Gastrocnemius medialis (tissue), 4 donors: ENCODE results near the gene HNRNPUL1.

Source experiments
- POLR2A ChIP-seq, 2 donors: fragments of 450-650 bp; IDR thresholded peaks; one replicate each; pipeline ENCODE4 v1.6.1; 2017; ENCODE audit warnings: antibody characterized with exemption in 2 of 2, mild to moderate bottlenecking in 2 of 2, moderate library complexity in 2 of 2
- TF ChIP-seq, protein P1 (sequence below), 5 experiments: fragments of 450-650 bp in 3 of 5; fragments of 200-600 bp in 2 of 5; sonication (generic) in 2 of 5; IDR thresholded peaks in 4 of 5; conservative IDR thresholded peaks in 1 of 5; 1 replicate in 4 of 5; 2 replicates in 1 of 5; pipeline ENCODE4 v1.5.1; 2016 to 2019; ENCODE audit warnings: antibody characterized with exemption in 5 of 5, mild to moderate bottlenecking in 3 of 5, moderate library complexity in 3 of 5

DNA sequence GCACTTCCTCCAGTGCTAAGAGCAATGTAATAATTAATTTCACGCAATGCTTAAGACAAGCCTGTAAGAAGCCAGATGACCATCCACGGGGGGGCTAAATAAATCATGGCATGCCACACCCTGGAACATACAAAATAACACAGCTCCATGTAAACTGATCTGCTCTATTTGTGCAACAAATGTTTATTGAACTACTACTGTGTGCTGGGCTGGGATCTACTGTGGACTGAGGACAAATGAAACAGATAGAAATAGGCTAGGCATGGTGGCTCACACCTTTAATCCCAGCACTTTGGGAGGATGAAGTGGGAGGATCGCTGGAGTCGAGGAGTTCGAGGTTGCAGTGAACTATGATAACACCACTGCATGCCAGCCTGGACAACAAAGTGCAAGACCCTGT is 68.3 kb downstream of the HNRNPUL1 start:
- TF ChIP-seq, protein P1, sequence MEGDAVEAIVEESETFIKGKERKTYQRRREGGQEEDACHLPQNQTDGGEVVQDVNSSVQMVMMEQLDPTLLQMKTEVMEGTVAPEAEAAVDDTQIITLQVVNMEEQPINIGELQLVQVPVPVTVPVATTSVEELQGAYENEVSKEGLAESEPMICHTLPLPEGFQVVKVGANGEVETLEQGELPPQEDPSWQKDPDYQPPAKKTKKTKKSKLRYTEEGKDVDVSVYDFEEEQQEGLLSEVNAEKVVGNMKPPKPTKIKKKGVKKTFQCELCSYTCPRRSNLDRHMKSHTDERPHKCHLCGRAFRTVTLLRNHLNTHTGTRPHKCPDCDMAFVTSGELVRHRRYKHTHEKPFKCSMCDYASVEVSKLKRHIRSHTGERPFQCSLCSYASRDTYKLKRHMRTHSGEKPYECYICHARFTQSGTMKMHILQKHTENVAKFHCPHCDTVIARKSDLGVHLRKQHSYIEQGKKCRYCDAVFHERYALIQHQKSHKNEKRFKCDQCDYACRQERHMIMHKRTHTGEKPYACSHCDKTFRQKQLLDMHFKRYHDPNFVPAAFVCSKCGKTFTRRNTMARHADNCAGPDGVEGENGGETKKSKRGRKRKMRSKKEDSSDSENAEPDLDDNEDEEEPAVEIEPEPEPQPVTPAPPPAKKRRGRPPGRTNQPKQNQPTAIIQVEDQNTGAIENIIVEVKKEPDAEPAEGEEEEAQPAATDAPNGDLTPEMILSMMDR (IDR thresholded peaks at IDR 0.05 in 4 of 5, conservative IDR thresholded peaks at IDR 0.05 in 1 of 5), result no peak
- TF ChIP-seq POLR2A (IDR thresholded peaks at IDR 0.05), result no peak
